Keratinocyte (primary cell): ENCODE results near the gene NDUFA11.

ENCODE experiments used
- EZH2 ChIP-seq: IDR thresholded peaks from one replicate; pipeline ENCODE4 v1.6.1; 2012; ENCODE audit warnings: inconsistent platforms, mild to moderate bottlenecking, low read length, moderate library complexity
- TF ChIP-seq, protein P1 (sequence below), 3 experiments: IDR thresholded peaks in 1 of 3; conservative IDR thresholded peaks in 1 of 3; optimal IDR thresholded peaks in 1 of 3; 2 replicates in 2 of 3; 3 replicates in 1 of 3; pipeline versions ENCODE3 to v1.5.1; 2011; ENCODE audit warnings: low read length in 3 of 3, mild to moderate bottlenecking in 3 of 3, moderate library complexity in 2 of 3, control low read depth in 1 of 3, inconsistent platforms in 1 of 3; ENCODE audit not compliant: insufficient read depth in 2 of 3; ENCODE audit errors: extremely low read depth in 1 of 3

GRCh38 chr19:5910638-5910907, 7.0 kb upstream of the NDUFA11 start:
- TF ChIP-seq, protein P1, sequence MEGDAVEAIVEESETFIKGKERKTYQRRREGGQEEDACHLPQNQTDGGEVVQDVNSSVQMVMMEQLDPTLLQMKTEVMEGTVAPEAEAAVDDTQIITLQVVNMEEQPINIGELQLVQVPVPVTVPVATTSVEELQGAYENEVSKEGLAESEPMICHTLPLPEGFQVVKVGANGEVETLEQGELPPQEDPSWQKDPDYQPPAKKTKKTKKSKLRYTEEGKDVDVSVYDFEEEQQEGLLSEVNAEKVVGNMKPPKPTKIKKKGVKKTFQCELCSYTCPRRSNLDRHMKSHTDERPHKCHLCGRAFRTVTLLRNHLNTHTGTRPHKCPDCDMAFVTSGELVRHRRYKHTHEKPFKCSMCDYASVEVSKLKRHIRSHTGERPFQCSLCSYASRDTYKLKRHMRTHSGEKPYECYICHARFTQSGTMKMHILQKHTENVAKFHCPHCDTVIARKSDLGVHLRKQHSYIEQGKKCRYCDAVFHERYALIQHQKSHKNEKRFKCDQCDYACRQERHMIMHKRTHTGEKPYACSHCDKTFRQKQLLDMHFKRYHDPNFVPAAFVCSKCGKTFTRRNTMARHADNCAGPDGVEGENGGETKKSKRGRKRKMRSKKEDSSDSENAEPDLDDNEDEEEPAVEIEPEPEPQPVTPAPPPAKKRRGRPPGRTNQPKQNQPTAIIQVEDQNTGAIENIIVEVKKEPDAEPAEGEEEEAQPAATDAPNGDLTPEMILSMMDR (optimal IDR thresholded peaks at IDR 0.05 in 1 of 3, IDR thresholded peaks at IDR 0.05 in 1 of 3, conservative IDR thresholded peaks at IDR 0.05 in 1 of 3; ENCODE audit: extremely low read depth in 1 of 3, insufficient read depth in 2 of 3, low read length in 3 of 3) = no peak
- no peak for TF ChIP-seq EZH2
